SH-SY5Y (cell line): Measurements from ENCODE around the gene CLRN2.

Source experiments
- GATA2 ChIP-seq: IDR thresholded peaks from 2 replicates; pipeline ENCODE4 v1.6.1; 2011; ENCODE audit warnings: mild to moderate bottlenecking, low read depth, low read length
- GATA3 ChIP-seq: IDR thresholded peaks from 2 replicates; pipeline ENCODE4 v1.6.1; 2011; ENCODE audit warnings: low read depth, mild to moderate bottlenecking, low read length, moderate library complexity

CLRN2 gene

DNA sequence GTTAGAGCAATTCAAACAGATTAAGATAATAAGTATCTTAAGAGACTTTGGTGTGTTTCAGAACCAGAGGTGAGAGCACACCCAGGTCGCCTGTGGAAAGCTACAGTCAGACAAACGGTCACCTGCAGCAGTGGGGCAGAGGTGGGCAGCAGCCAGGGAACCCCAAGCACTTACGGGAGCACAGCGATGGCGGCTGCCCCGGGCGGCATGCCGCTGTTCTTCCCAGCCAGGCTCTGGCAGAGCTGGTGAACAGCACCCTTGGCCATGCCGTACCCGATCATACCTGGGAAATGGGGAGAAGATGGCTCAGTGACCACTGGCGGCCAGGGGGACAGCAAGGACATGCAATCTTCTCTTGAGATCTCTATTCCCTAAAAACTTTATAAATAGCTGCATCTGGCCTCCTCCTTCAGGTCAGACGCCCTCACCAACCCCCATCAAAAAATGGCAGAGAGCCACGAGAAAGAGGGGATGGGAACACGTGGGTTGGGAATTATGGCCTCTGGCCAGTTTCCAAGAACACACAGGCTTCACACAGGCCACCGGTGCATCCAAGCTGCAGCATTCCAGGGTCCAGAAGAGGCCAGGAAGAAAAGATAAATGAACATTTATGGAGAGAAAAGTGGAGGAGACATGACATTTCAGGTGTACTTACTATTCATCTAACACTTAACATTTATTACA lies 22.8 kb upstream of the CLRN2 start:
- TF ChIP-seq GATA3 (no peak), GATA2 (peak; percentile 55)

GRCh38 chr4:17492876-17493275 lies 22.1 kb upstream of the CLRN2 start:
- TF ChIP-seq GATA3 (no peak), GATA2 (no peak)

- no peak for TF ChIP-seq GATA2
- no peak for TF ChIP-seq GATA3
Measured at GRCh38 chr4:17493619-17494018, 21.3 kb upstream of the CLRN2 start.

DNA sequence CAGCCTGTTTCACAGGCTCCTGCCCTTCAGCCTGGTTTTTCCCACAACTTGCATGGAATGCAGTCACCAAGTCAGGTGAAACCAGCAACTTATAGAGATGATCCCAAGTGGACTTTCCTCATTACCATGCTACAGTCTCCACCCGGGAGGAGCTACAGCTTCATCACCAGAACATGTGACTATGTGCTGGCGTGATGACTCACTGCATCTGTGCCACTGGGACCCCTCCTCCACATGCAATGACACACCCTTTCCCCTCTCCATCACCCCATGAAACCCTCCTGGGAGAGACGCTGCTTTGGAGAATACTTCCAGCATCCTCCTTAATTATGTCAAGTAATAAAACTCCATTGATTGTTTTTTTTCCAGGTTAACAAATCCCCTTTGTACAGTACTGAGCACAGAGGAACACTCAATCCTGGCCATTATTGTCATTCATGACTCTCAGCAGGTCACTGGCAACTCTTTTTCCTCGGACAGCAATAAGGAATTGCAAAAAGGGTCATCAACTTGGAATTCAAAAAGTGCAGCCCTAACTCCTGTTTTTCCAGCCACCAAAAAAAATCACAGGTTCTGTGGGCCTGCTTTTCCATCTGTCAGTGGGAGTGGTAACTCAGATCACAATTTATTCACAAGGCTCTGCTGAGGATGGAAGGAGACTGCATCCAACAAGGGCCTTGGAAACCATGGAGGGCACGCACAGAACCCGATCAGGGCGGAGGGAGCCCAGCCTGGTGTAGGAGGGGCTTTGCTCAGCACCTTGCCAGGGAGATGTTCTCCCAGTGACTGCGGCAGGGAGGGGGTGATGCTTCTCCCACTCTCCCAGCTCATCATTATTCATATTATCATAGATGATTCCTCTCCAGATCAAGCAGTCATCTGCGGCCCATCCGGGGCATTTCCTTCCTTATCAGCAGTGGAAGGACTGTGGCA lies 20.4 kb upstream of the CLRN2 start:
- TF ChIP-seq GATA2 (no peak), GATA3 (no peak)

DNA sequence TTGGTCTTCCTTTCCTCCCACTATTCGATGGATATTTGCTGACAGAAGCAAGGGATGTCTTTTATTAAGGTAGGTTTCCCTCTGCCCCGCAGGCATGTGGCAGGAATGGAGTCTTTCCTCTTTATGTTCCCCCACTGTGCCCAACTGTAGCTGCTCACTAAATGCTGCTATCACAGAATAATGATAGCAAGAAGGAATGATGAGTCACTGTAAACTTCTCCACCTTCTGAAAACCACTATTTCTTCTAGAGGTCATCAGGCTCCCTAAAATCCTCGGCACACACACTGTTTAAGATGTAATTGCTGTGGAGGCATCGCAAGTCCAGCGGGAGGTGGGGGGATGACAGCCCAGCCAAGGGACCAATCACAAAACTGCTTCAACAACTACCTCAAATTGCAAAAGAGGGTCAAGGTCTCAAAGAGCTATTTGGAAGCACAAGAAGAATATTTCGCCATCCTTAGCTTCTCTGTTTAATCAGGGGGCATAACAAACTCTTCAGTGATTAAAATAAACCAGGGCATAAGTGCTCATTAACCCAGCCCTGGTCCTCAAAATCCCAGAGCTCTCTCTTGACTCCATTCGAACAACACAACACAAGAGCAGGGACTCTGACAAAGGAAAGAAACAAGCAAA lies 17.0 kb upstream of the CLRN2 start:
- TF ChIP-seq GATA3 = no peak
- TF ChIP-seq GATA2 = no peak

DNA sequence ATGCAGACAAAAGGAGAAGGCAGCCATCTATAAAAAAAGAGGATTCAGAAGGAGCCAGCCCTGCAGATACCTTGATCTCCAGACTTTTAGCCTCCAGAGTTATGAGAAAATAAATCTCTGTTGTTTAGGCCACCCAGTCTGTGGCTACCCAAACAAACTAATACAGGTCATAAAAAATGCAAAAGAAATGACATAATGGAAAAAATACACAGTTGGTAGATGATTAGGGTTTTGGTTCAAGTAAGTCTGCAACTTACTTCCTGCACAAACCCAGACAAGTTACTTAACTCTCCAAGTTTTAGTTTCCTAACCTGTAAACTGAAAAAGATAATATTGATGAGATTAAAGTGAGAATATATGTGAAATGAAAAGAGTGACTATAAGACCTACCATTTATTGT lies 14.4 kb upstream of the CLRN2 start:
- TF ChIP-seq GATA2 (no peak), GATA3 (no peak)

- TF ChIP-seq GATA3 (no peak), GATA2 (no peak)
Measured at GRCh38 chr4:17502756-17503155, 12.2 kb upstream of the CLRN2 start.

DNA sequence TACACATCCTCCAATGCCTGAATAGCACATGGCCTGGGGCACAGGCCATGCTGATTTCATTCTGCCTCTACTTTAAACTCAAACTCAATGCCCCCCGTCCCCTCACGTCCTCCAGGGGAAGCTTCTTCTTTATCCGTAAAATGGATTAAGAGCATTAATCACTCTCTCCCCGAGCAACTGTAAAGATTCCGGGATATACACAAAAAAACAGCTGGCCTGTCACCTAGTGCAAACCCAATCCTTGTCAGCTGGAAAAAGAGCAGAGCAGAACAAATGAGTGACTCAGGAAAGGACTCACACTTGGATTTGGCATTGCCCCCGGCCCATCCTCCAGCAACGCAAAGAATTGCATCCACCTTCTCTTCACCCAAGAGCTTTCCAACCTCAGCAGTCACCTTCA lies 10.9 kb upstream of the CLRN2 start:
- TF ChIP-seq GATA3 (no peak), GATA2 (no peak)

GRCh38 chr4:17510582-17510981 lies 4.4 kb upstream of the CLRN2 start:
- TF ChIP-seq GATA2 = no peak
- no peak for TF ChIP-seq GATA3

GRCh38 chr4:17511051-17511450 lies 3.9 kb upstream of the CLRN2 start:
- TF ChIP-seq GATA2 = no peak
- no peak for TF ChIP-seq GATA3

- TF ChIP-seq GATA2 = no peak
- no peak for TF ChIP-seq GATA3
Measured at GRCh38 chr4:17511509-17511949, 3.4 kb upstream of the CLRN2 start.

- TF ChIP-seq GATA2 (no peak), GATA3 (no peak)
Measured at GRCh38 chr4:17511950-17512795, 2.8 kb upstream of the CLRN2 start, which contains the start of gene QDPR. Gene QDPR (minus strand): TSS chr4:17512090. CDS start chr4:17512054, 36 bp downstream.

DNA sequence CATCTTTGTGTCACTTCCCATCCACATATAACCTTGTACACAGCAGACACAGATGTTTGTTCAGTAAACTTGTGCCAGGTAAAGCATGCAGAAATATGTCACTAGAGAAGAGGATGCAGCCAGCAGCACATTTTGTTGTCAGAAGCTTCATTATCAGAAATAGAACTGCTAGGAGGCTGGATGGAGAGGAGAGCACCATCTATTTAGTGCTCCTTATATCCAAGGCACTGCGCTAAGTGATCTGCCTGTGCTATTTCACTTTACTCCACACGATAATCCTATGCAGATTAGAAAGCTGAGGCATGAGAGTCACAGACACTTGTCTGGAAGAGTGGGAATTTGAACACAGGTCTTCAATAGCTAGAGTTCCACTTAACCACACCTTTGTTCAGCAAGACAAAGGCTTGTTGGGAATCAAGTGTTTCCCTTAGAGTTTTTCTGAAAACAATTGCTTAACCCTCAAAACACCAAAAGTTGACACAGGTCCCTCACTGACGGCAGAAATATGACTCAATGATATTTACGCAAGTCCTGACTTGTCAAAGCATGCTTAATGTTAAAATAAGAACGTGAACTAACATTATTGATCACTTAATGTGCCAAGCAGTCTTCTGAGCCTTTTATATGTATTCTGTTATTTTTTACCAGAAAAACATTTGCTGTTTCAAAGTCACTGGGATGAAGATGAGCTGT lies 1.8 kb upstream of the CLRN2 start:
- TF ChIP-seq GATA3 = no peak
- no peak for TF ChIP-seq GATA2
